ENCODE data around the gene ARHGAP35. TPM values are rescaled to one million over a fixed set of nuclear protein-coding genes. Genes with fewer than 3 reads are reported as not detected.

ARHGAP35 gene
- total RNA-seq = 20.0 and 20.1 TPM in 2 replicates

GRCh38 chr19:46860846-46861690 lies at the start of gene ARHGAP35:
Gene ARHGAP35, plus strand, starts transcription at chr19:46860997. Its CDS starts 57,679 bp downstream, at chr19:46918676.

GRCh38 chr19:46850228-46851203 lies 10.3 kb upstream of the ARHGAP35 start, which contains the start of gene AP2S1:
Gene AP2S1, minus strand, starts transcription at chr19:46850846. Its CDS starts 80 bp downstream, at chr19:46850766.

Other genes with a start within 250 kb of the ARHGAP35 start
- gene PTGIR, start 235.9 kb upstream of the ARHGAP35 start, total RNA-seq = 7.6 and 9.1 TPM in 2 replicates
- gene GNG8, start 224.8 kb upstream of the ARHGAP35 start, total RNA-seq = not detected in 2 replicates
- gene DACT3, start 199.8 kb upstream of the ARHGAP35 start, total RNA-seq = 0.89 and 1.8 TPM in 2 replicates
- gene PRKD2, start 143.9 kb upstream of the ARHGAP35 start, total RNA-seq = 15.8 and 17.8 TPM in 2 replicates
- gene FKRP, start 114.9 kb upstream of the ARHGAP35 start, total RNA-seq = 19.5 and 29.6 TPM in 2 replicates
- 65.7 and 76.3 TPM in 2 replicates for gene STRN4, start 114.5 kb upstream of the ARHGAP35 start, total RNA-seq
- 282 and 284 TPM in 2 replicates for gene SLC1A5, start 72.4 kb upstream of the ARHGAP35 start, total RNA-seq
- 280 and 286 TPM in 2 replicates for gene AP2S1, start 10.2 kb upstream of the ARHGAP35 start, total RNA-seq
- gene NPAS1, start 158.8 kb downstream of the ARHGAP35 start, total RNA-seq = 0.15 and 0.34 TPM in 2 replicates
- 49.4 and 58.7 TPM in 2 replicates for gene TMEM160, start 187.6 kb downstream of the ARHGAP35 start, total RNA-seq

Measured in bronchus fibroblast of lung (primary cell).